ENCODE data around the gene HAPLN3. TPM values are rescaled to one million over a fixed set of nuclear protein-coding genes. Genes with fewer than 3 reads are reported as not detected.
"Not testable (repeated sequence)": the region's sequence is repeated elsewhere in the genome, so short reads cannot be mapped to it uniquely, and the experiment has no call there.

HAPLN3 gene
- total RNA-seq: 1 to 10 TPM; 1.9 to 3.6 TPM

DNA sequence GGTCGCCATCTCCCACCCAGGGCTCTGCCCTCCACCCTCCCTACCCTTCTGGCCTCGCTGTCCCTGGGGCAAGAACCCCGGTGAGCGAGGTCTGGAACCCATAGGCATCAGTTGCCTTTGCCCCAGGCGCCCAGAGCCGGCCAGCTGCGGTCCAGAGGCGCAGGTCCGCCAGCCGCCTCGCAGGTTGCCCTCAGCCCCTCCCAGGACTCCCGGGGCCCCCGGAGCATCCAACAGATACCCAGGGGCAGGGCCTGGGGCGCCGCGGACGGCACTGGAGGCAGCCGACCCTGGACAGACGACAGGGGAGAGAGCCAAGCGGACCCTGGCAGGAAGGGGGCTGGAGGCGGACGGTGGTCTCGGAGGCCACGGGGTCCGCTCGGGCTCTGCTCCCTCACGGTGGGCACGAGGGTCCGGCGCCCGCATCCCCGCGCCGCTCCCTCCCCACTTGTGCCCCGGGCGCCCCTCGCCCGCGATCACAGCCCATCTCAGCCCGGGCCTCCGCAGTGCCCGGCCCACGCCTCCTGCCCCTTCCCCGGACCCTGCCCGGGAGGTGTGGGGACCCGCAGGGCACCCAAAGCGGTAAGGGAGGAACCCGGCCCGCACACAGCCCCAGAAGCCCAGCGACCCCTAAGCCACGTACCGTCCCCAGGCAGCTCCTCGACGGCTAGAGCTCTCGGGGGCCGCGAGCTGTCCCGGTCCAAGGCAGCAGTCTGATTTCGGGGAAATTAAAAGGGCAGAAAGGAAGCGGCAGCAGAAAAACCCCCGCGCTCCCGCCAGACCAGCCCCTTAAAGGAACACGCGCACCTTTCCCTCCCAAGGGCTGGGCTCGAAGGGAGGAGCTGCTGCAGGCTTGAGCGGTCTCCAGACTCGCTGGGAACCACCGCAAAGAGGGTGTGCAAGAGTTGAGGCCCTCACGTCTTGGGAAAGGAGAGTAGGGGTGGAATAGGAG is at the start of gene HAPLN3:
Gene HAPLN3, minus strand, starts transcription at position 726 of the 949 bp plus-strand sequence. CDS start 8,246 bp downstream, outside the sequence.
- Histone ChIP-seq H3K9me3 (no peaks in the 10 kb centered on the region), H3K4me3 (peak within 1 kb of the TSS; percentile 46), H3K27ac (no peak within 1 kb of the TSS), H3K27me3 (no peaks in the 10 kb centered on the region), H3K36me3 (no peaks in the 10 kb centered on the region), H3K4me1 (no peaks in the 10 kb centered on the region), H3K9ac (ENCODE audit: low read depth in 2 of 2, low read length in 2 of 2) (peak within 1 kb of the TSS in 1 of 2 donors; percentile 72)
- intact Hi-C loops (cut with DNase I): no loop called here
- no peak for TF ChIP-seq CTCF (IDR thresholded peaks at IDR 0.05)
- peak; percentile 35 for DNase-seq

DNA sequence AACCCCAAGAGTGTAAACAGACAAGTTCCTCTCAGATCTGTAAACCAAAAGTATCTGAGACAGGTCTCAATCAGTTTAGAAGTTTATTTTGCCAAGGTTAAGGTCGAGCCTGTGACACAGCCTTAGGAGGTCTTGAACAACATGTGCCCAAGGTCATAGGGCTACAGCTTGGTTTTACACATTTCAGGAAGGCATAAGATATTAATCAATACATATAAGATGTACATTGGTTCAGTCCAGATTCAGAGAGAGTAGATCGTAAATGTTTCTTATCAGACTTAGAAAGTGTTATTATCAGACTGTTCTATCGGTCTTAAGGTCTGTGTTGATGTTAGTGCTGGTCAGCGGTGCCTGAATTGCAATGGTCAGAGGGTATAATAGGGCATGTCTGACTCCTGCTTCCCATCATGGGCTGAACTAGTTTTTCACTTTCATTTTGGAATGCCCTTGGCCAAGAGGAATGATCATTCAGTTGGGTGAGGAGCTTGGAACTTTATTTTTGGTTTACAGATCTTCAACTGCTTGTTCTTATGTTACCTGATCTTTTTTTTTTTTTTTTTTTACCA is 44.8 kb upstream of the HAPLN3 start:
- no peaks in the 10 kb centered on the region for H3K4me1 ChIP-seq
- no peak overlapping the region for H3K9ac ChIP-seq (ENCODE audit: low read depth in 2 of 2, low read length in 2 of 2)
- H3K9me3 ChIP-seq: no peaks in the 10 kb centered on the region
- no peak overlapping the region for H3K27ac ChIP-seq
- intact Hi-C loops (cut with DNase I): no loop called here
- no peak overlapping the region for H3K4me3 ChIP-seq
- TF ChIP-seq CTCF (IDR thresholded peaks at IDR 0.05): no peak
- H3K27me3 ChIP-seq: no peaks in the 10 kb centered on the region
- no peaks in the 10 kb centered on the region for H3K36me3 ChIP-seq
- no peak for DNase-seq

DNA sequence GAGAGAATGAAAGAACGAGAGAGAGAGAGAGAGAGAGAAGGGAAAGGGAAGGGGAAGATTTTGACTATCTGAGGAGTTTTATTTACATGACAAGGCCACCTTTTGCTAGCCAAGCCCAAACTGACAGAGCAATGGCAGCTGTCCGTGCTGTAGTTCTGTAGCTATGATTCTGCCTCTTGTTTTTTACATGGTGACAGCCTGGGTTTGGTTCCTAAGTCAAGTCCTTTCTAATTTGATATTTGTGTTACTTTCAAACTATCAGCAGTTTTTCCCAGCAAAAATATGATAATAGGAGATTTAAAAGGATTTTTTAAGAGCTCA is 44.1 kb upstream of the HAPLN3 start:
- intact Hi-C loops (cut with DNase I): no loop called here
- Histone ChIP-seq H3K4me3 (no peak overlapping the region), H3K36me3 (no peaks in the 10 kb centered on the region), H3K27me3 (no peaks in the 10 kb centered on the region), H3K4me1 (no peaks in the 10 kb centered on the region), H3K27ac (no peak overlapping the region), H3K9ac (ENCODE audit: low read depth in 2 of 2, low read length in 2 of 2) (no peak overlapping the region), H3K9me3 (no peaks in the 10 kb centered on the region)
- no peak for TF ChIP-seq CTCF (IDR thresholded peaks at IDR 0.05)
- no peak for DNase-seq

DNA sequence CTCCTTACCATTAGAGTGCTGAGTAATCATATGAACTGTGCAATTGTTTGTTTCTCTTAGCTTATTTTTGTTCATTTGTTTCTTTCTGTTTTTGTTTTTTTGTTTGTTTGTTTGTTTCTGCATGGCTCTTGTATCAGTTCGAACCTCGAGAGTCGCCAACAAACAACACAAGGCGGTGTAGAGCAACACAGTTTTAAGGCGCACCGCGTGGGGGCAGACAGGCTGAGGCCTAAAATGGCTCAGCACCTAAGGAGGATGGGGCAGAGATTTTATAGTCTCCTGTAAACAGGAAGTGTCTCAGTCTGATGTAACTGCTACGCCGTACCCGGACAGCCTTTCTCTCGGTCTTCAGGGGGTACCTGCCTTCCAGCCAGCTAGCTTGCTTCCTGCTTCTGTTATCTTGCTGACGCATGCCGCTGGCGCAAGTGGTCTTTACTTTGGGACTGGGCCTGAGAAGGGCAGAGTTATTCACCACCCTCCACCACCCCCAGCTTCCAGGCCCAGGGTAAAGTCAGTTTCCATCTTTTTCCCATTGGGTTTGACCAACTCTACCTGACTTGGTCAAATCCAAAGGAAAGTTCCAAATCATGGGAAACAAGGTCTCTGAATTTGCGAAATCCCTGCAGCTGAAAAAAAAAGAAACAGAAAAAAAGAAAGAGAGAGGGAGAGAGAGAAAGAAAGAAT is 43.6 kb upstream of the HAPLN3 start:
- H3K9me3 ChIP-seq: no peaks in the 10 kb centered on the region
- no peak overlapping the region for H3K27ac ChIP-seq
- H3K4me3 ChIP-seq: no peak overlapping the region
- H3K36me3 ChIP-seq: no peaks in the 10 kb centered on the region
- no peaks in the 10 kb centered on the region for H3K4me1 ChIP-seq
- no peak overlapping the region for H3K9ac ChIP-seq (ENCODE audit: low read depth in 2 of 2, low read length in 2 of 2)
- intact Hi-C loops (cut with DNase I): no loop called here
- no peak for TF ChIP-seq CTCF (IDR thresholded peaks at IDR 0.05)
- no peaks in the 10 kb centered on the region for H3K27me3 ChIP-seq
- DNase-seq: no peak

DNA sequence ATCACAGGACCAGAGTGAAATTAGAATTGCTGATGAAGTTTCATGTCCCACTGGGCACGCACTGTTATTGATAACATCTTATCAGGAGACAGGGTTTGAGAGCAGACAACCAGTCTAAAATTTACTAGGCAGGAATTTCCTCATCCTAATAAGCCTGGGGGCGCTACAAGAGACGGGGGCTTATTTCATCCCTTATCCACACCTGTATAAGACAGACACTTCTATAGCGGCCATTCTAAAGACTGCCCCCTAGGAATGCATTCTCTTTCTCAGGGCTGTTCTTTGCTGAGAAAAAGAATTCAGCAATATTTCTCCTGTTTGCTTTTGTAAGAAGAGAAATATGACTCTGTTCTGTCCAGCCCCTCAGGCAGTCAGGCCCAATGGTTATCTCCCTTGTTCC is 39.1 kb upstream of the HAPLN3 start:
- H3K4me3 ChIP-seq; H3K9me3 ChIP-seq; intact Hi-C loops (cut with DNase I); H3K36me3 ChIP-seq; DNase-seq; H3K9ac ChIP-seq (ENCODE audit: low read depth in 2 of 2, low read length in 2 of 2); H3K4me1 ChIP-seq; H3K27ac ChIP-seq; H3K27me3 ChIP-seq: not testable (repeated sequence)
